ENCODE data around the gene C17orf107.

Gene C17orf107

GRCh38 chr17:4939546-4939795, 40.1 kb downstream of the C17orf107 start:
- H3K36me3 ChIP-seq (ENCODE audit: insufficient read depth, insufficient read length, low read length) = peaks cover 71% of the 10 kb centered on the region
- H3K4me1 ChIP-seq (ENCODE audit: insufficient read depth, insufficient read length) = peaks cover 6% of the 10 kb centered on the region
- no peaks in the 10 kb centered on the region for H3K9me3 ChIP-seq (ENCODE audit: insufficient read depth, low read length)
- no peak for DNase-seq (ENCODE audit: low read depth, low spot score)
- TF ChIP-seq YY1 (IDR thresholded peaks at IDR 0.05; ENCODE audit: insufficient read depth, insufficient read length) (no peak), ZNF274 (IDR thresholded peaks at IDR 0.05; ENCODE audit: low read depth, low read length) (no peak), SUZ12 (IDR thresholded peaks at IDR 0.05; ENCODE audit: extremely low read depth, insufficient read depth, insufficient read length) (no peak)
- H3K9ac ChIP-seq (ENCODE audit: insufficient read length, low read depth) = peak overlapping the region; percentile 99
- peak overlapping the region; percentile 91 for H3K4me3 ChIP-seq (ENCODE audit: insufficient read length, low read depth)
- H3K27me3 ChIP-seq (ENCODE audit: insufficient read depth, insufficient read length) = no peaks in the 10 kb centered on the region

GRCh38 chr17:4939796-4940554, 40.6 kb downstream of the C17orf107 start, which contains the start of the genes RNF167 and SLC25A11:
RNF167 (plus strand) TSS chr17:4940268; CDS start chr17:4940910, 642 bp downstream.
SLC25A11 (minus strand) TSS chr17:4940046; CDS start chr17:4939910, 136 bp downstream.
- Histone ChIP-seq H3K27me3 (ENCODE audit: insufficient read depth, insufficient read length) (no peaks in the 10 kb centered on the region), H3K4me3 (ENCODE audit: insufficient read length, low read depth) (peak within 1 kb of the TSS; percentile 91), H3K9ac (ENCODE audit: insufficient read length, low read depth) (peak within 1 kb of the TSS; percentile 99), H3K36me3 (ENCODE audit: insufficient read depth, insufficient read length, low read length) (peaks cover 76% of the 10 kb centered on the region), H3K4me1 (ENCODE audit: insufficient read depth, insufficient read length) (peaks cover 5% of the 10 kb centered on the region), H3K9me3 (ENCODE audit: insufficient read depth, low read length) (no peaks in the 10 kb centered on the region)
- DNase-seq (ENCODE audit: low read depth, low spot score) = peak; percentile 95
- TF ChIP-seq SUZ12 (IDR thresholded peaks at IDR 0.05; ENCODE audit: extremely low read depth, insufficient read depth, insufficient read length) = no peak
- no peak for TF ChIP-seq ZNF274 (IDR thresholded peaks at IDR 0.05; ENCODE audit: low read depth, low read length)
- TF ChIP-seq YY1 (IDR thresholded peaks at IDR 0.05; ENCODE audit: insufficient read depth, insufficient read length) = no peak

DNA sequence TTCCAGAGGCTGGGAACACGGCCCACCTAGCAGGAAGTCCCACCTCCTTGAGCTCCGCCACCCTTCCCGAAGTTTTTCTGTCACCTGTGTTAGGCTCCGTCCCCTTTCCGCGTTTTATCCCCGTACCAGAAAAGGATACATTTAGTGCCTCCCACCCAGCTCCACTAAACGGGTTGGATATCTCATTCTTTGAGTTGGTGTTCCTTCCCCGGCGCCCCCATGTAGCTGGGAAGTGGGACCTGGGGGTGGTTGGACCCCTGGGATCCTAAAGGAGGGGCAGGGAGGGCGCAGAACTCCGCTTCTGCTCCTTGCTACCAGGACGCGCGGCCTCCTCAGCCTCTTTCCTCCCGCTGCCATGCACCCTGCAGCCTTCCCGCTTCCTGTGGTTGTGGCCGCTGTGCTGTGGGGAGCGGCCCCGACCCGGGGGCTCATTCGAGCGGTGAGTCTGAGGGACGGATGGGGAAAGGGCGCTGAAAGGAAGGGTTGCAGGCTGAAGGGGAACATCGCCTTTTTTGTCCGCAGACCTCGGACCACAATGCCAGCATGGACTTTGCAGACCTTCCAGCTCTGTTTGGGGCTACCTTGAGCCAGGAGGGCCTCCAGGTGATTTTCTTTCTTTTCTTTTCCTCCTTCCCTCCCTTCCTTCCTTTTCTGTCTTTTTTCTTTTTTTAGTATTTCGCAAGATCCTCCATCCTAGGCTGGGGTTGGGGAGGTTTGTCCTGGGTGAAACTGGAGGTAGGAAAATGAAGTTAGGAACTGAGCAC, 41.4 kb downstream of the C17orf107 start:
- no peak for TF ChIP-seq ZNF274 (IDR thresholded peaks at IDR 0.05; ENCODE audit: low read depth, low read length)
- no peak for TF ChIP-seq YY1 (IDR thresholded peaks at IDR 0.05; ENCODE audit: insufficient read depth, insufficient read length)
- no peak for TF ChIP-seq SUZ12 (IDR thresholded peaks at IDR 0.05; ENCODE audit: extremely low read depth, insufficient read depth, insufficient read length)
- peak overlapping the region; percentile 99 for H3K9ac ChIP-seq (ENCODE audit: insufficient read length, low read depth)
- H3K9me3 ChIP-seq (ENCODE audit: insufficient read depth, low read length) = no peaks in the 10 kb centered on the region
- H3K36me3 ChIP-seq (ENCODE audit: insufficient read depth, insufficient read length, low read length) = peaks cover 79% of the 10 kb centered on the region
- DNase-seq (ENCODE audit: low read depth, low spot score) = peak; percentile 73
- peak overlapping the region; percentile 91 for H3K4me3 ChIP-seq (ENCODE audit: insufficient read length, low read depth)
- no peaks in the 10 kb centered on the region for H3K27me3 ChIP-seq (ENCODE audit: insufficient read depth, insufficient read length)
- peaks cover 5% of the 10 kb centered on the region for H3K4me1 ChIP-seq (ENCODE audit: insufficient read depth, insufficient read length)

DNA sequence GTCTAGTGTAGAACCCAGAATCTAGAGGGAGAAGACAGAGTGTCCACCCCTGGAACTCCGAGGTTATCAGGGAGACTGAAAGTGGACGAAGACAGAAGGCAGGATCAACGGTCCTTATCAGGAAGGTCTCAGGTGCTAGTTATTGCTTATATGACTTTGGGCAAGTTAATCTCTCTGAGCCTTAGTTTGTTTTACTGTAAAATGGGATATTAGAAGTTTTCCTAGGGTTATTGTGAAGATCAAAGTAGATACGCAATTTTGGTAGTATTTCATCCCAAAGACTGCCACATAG, 41.9 kb downstream of the C17orf107 start:
- TF ChIP-seq YY1 (IDR thresholded peaks at IDR 0.05; ENCODE audit: insufficient read depth, insufficient read length) (no peak), SUZ12 (IDR thresholded peaks at IDR 0.05; ENCODE audit: extremely low read depth, insufficient read depth, insufficient read length) (no peak), ZNF274 (IDR thresholded peaks at IDR 0.05; ENCODE audit: low read depth, low read length) (no peak)
- DNase-seq (ENCODE audit: low read depth, low spot score) = no peak
- Histone ChIP-seq H3K9me3 (ENCODE audit: insufficient read depth, low read length) (no peaks in the 10 kb centered on the region), H3K36me3 (ENCODE audit: insufficient read depth, insufficient read length, low read length) (peaks cover 79% of the 10 kb centered on the region), H3K27me3 (ENCODE audit: insufficient read depth, insufficient read length) (no peaks in the 10 kb centered on the region), H3K4me3 (ENCODE audit: insufficient read length, low read depth) (peak overlapping the region; percentile 91), H3K9ac (ENCODE audit: insufficient read length, low read depth) (peak overlapping the region; percentile 99), H3K4me1 (ENCODE audit: insufficient read depth, insufficient read length) (peaks cover 5% of the 10 kb centered on the region)

DNA sequence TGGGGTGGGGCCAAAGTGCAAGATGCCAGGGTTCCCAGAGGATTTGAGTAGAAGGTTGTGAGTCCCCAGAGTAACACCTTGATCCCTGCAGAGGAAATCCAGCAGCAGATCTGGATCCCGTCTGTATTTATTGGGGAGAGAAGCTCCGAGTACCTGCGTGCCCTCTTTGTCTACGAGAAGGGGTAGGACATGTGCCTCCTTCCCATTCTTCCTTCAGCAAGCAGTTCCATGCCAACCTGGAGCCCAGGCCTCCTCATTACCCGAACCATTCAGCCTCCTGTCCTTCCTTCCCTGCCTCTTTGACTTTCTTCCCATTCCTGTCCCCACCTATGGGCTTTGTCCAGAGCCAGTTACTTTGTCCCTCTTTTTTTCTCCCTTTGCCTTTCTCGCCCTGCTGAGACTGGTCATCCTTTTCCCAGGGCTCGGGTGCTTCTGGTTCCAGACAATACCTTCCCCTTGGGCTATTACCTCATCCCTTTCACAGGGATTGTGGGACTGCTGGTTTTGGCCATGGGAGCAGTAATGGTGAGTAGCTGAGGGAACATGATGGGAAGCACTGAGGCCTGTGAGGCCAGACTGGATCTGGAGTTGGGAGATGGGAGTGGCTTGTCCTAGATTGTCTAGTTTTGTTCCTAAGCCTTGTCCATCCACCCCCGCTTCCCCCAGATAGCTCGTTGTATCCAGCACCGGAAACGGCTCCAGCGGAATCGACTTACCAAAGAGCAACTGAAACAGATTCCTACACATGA, 43.6 kb downstream of the C17orf107 start:
- no peak overlapping the region for H3K9ac ChIP-seq (ENCODE audit: insufficient read length, low read depth)
- no peak overlapping the region for H3K4me3 ChIP-seq (ENCODE audit: insufficient read length, low read depth)
- TF ChIP-seq SUZ12 (IDR thresholded peaks at IDR 0.05; ENCODE audit: extremely low read depth, insufficient read depth, insufficient read length) (no peak), YY1 (IDR thresholded peaks at IDR 0.05; ENCODE audit: insufficient read depth, insufficient read length) (no peak), ZNF274 (IDR thresholded peaks at IDR 0.05; ENCODE audit: low read depth, low read length) (no peak)
- no peak for DNase-seq (ENCODE audit: low read depth, low spot score)
- H3K27me3 ChIP-seq (ENCODE audit: insufficient read depth, insufficient read length) = no peaks in the 10 kb centered on the region
- peaks cover 5% of the 10 kb centered on the region for H3K4me1 ChIP-seq (ENCODE audit: insufficient read depth, insufficient read length)
- peaks cover 77% of the 10 kb centered on the region for H3K36me3 ChIP-seq (ENCODE audit: insufficient read depth, insufficient read length, low read length)
- H3K9me3 ChIP-seq (ENCODE audit: insufficient read depth, low read length) = no peaks in the 10 kb centered on the region

- H3K4me3 ChIP-seq (ENCODE audit: insufficient read length, low read depth) = no peak overlapping the region
- TF ChIP-seq YY1 (IDR thresholded peaks at IDR 0.05; ENCODE audit: insufficient read depth, insufficient read length) (no peak), SUZ12 (IDR thresholded peaks at IDR 0.05; ENCODE audit: extremely low read depth, insufficient read depth, insufficient read length) (no peak), ZNF274 (IDR thresholded peaks at IDR 0.05; ENCODE audit: low read depth, low read length) (no peak)
- DNase-seq (ENCODE audit: low read depth, low spot score) = no peak
- no peaks in the 10 kb centered on the region for H3K4me1 ChIP-seq (ENCODE audit: insufficient read depth, insufficient read length)
- peaks cover 68% of the 10 kb centered on the region for H3K36me3 ChIP-seq (ENCODE audit: insufficient read depth, insufficient read length, low read length)
- no peak overlapping the region for H3K9ac ChIP-seq (ENCODE audit: insufficient read length, low read depth)
- no peaks in the 10 kb centered on the region for H3K27me3 ChIP-seq (ENCODE audit: insufficient read depth, insufficient read length)
- no peaks in the 10 kb centered on the region for H3K9me3 ChIP-seq (ENCODE audit: insufficient read depth, low read length)
Measured at GRCh38 chr17:4944163-4944553, 44.8 kb downstream of the C17orf107 start.
